ENCODE results near the gene CENPM. TPM values are rescaled to one million over a fixed set of nuclear protein-coding genes. Genes with fewer than 3 reads are reported as not detected.

The CENPM gene
- total and polyA plus RNA-seq, 2 donors, result 13.1 to 31.4 TPM

DNA sequence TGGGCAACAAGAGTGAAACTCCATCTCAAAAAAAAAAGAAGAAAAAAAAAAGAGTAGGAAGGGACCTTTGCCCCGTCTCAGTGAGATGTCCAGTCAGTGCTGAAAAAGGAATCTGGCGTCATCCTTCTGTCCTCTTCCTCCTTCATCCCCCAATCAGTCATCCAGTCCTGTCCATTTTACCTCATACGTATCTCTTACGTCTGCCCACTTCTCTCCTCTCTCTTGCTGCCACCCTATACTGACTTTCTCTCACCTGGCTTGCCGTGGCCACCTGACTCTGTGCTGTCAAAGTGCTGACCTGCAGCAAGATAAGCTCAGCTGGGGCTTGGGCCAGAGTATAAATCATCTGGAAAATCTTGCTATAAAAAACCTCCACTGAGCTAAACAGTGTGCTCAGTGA, 35.9 kb upstream of the CENPM start:
- Histone ChIP-seq H3K9me3 (ENCODE audit: control insufficient read depth in 2 of 2, insufficient read depth in 1 of 2, low read length in 1 of 2) (no peaks in the 10 kb centered on the region), H3K4me1 (ENCODE audit: control insufficient read depth in 2 of 2, insufficient read depth in 2 of 2, low read length in 2 of 2) (no peaks in the 10 kb centered on the region), H3K4me3 (ENCODE audit: low read length in 2 of 2) (no peak overlapping the region), H3K27ac (ENCODE audit: low read depth in 1 of 2, low read length in 1 of 2) (no peak overlapping the region), H3K27me3 (ENCODE audit: control insufficient read depth in 2 of 2, insufficient read depth in 1 of 2, low read length in 1 of 2) (peaks cover 4 to 26% of the 10 kb centered on the region in 2 donors), H3K36me3 (ENCODE audit: control insufficient read depth in 2 of 2, insufficient read depth in 2 of 2, low read length in 1 of 2) (no peaks in the 10 kb centered on the region)
- no peak for DNase-seq (ENCODE audit: low read depth in 6 of 9, low spot score in 9 of 9)
- WGBS, result 91% methylated on average over 5 of the region's 5 CpGs

DNA sequence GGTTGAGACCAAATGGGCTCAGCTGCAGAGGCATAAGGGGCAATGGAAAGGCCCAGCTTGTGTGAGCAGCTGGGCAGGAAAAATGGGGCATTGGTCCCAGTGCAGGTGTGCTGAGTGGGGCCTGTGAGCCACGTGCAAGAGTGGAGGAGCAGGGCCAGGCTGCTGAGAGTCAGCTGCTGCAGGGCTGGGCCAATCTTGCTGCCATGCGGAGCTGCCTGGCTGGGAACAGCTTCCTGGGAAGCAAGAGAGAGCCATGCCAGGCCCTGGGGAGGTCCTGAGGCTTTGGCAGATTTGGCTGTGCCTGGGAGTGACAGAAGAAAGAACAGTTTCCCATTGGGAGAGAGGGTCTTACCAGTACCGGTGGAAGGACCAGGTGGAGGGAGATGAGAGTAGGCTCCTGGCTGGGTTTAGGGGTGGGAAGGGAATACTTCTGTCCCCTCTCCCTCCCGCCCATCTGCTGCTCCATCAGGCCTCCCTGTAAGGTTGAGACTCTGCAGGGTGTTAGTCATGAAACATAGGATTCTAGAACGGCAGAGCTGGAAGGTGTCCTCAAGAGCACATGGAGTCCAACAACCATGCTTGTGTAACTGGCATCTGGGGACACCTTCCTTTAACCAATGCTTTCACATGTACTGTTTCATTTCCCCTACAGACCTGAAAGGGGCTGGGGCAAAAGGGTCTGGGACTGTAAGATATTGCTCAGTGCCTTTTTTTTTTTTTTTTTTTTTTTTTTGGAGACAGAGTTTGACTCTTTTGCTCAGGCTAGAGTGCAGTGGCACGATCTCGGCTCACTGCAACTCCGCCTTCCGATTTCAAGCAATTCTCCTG, 32.7 kb upstream of the CENPM start:
- H3K36me3 ChIP-seq (ENCODE audit: control insufficient read depth in 2 of 2, insufficient read depth in 2 of 2, low read length in 1 of 2), result no peaks in the 10 kb centered on the region
- peaks cover 5% of the 10 kb centered on the region in 2 donors for H3K4me1 ChIP-seq (ENCODE audit: control insufficient read depth in 2 of 2, insufficient read depth in 2 of 2, low read length in 2 of 2)
- 89% methylated on average over 9 of the region's 9 CpGs for WGBS
- H3K27ac ChIP-seq (ENCODE audit: low read depth in 1 of 2, low read length in 1 of 2), result no peak overlapping the region
- peaks cover 2 to 6% of the 10 kb centered on the region in 2 donors for H3K9me3 ChIP-seq (ENCODE audit: control insufficient read depth in 2 of 2, insufficient read depth in 1 of 2, low read length in 1 of 2)
- H3K4me3 ChIP-seq (ENCODE audit: low read length in 2 of 2), result no peak overlapping the region
- H3K27me3 ChIP-seq (ENCODE audit: control insufficient read depth in 2 of 2, insufficient read depth in 1 of 2, low read length in 1 of 2), result peaks cover 36 to 56% of the 10 kb centered on the region in 2 donors
- DNase-seq (ENCODE audit: low read depth in 6 of 9, low spot score in 9 of 9), result no peak

DNA sequence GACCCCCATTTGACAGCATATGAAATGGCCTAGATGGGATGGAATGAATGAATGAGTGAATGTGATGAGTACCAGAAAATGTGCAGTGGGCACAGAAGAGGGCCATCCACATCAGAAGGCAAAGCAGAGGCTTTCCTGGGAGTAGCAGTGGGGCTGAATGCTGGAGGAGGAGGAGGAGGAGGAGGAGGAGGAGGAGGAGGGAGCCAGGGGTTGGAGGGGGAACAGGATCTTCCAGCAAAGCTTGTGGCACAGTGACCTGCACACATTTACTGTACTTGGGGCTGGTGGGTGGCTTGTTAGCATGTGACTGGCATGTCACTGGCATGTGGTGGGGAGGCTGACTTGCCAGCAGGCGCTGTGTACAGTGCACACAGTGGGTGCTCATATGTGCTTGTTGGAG, 31.8 kb upstream of the CENPM start:
- 100% methylated on average over 1 of the region's 1 CpG for WGBS
- no peak for DNase-seq (ENCODE audit: low read depth in 6 of 9, low spot score in 9 of 9)
- Histone ChIP-seq H3K4me1 (ENCODE audit: control insufficient read depth in 2 of 2, insufficient read depth in 2 of 2, low read length in 2 of 2) (peaks cover 5% of the 10 kb centered on the region in 2 donors), H3K27ac (ENCODE audit: low read depth in 1 of 2, low read length in 1 of 2) (no peak overlapping the region), H3K27me3 (ENCODE audit: control insufficient read depth in 2 of 2, insufficient read depth in 1 of 2, low read length in 1 of 2) (peaks cover 36 to 62% of the 10 kb centered on the region in 2 donors), H3K4me3 (ENCODE audit: low read length in 2 of 2) (no peak overlapping the region), H3K9me3 (ENCODE audit: control insufficient read depth in 2 of 2, insufficient read depth in 1 of 2, low read length in 1 of 2) (peaks cover 2 to 6% of the 10 kb centered on the region in 2 donors), H3K36me3 (ENCODE audit: control insufficient read depth in 2 of 2, insufficient read depth in 2 of 2, low read length in 1 of 2) (no peaks in the 10 kb centered on the region)

DNA sequence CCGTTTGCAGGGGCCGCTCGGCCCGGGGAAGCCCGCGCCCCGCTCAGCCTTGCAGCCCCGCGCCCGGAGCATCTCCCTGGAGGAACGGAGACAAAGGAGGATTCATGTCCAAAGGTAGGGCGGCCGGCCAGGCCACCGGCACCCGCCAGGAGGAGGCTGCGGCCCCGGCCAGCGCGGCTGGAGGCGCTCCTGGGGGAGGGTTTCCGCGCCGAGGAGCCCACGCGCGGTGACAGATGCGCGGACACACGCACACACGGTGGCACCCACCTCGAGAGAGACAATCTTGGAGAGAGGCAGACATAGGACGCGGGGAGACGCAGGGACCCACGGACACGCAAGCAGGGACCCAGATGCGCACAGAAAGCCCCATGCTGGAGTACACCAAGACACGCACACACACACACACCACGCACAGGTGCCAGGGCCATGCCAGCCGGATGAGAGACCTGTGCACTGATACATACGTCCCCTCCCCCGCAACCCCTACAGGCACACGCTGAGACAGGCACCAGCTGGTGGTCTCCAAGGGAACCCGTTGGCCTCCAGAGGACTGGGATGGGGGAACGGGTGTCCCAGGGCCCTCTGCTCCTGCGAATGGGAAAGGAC, 30.1 kb upstream of the CENPM start:
- Histone ChIP-seq H3K4me1 (ENCODE audit: control insufficient read depth in 2 of 2, insufficient read depth in 2 of 2, low read length in 2 of 2) (peaks cover 5% of the 10 kb centered on the region in 2 donors), H3K9me3 (ENCODE audit: control insufficient read depth in 2 of 2, insufficient read depth in 1 of 2, low read length in 1 of 2) (peaks cover 2 to 6% of the 10 kb centered on the region in 2 donors), H3K36me3 (ENCODE audit: control insufficient read depth in 2 of 2, insufficient read depth in 2 of 2, low read length in 1 of 2) (no peaks in the 10 kb centered on the region), H3K27me3 (ENCODE audit: control insufficient read depth in 2 of 2, insufficient read depth in 1 of 2, low read length in 1 of 2) (peaks cover 36 to 69% of the 10 kb centered on the region in 2 donors), H3K4me3 (ENCODE audit: low read length in 2 of 2) (peak overlapping the region in 1 of 2 donors; percentile 54), H3K27ac (ENCODE audit: low read depth in 1 of 2, low read length in 1 of 2) (no peak overlapping the region)
- WGBS, result 6% methylated on average over 46 of the region's 46 CpGs
- DNase-seq (ENCODE audit: low read depth in 6 of 9, low spot score in 9 of 9), result peak in 2 of 9 donors; percentile 24 to 42

DNA sequence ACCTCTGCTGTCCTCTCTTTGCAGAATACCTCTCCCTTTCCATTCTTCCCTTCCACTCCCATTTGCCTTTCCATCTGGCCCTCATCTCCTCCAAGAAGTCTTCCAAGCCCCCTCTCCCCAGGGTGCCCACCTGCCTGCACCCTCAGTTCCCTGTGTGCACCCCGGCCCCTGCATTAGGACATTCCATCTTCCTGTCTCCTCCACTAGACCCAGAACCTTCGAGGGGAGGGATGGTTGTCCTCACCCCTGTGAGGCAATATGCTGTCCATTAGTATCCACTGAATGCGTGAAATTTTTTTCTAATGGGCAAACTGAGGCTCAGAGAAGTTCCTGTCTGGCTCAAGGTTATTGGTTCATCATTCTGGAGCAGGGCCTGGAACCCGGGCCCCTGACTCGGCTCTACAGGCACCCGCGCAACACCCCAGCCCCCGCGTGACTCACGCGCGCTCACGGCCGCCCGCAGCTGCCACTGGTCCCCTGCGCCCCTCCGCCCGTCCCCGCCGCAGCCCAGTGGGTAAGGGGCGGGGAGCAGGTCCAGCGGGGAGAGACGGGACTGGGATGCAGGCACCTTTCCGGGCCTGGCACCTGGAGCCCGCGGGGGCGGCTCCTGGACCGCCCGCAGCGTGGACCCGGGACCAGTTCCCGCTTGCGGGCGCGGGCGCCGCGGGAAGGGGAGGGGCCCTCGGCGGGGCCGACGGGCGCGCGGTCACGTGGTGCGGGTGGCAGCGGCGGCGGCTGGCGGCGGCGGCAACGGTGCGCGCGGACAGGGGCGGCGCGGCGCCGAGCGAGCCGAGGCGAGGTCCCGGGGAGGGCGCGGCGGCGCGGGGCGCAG, 29.3 kb upstream of the CENPM start:
- H3K27ac ChIP-seq (ENCODE audit: low read depth in 1 of 2, low read length in 1 of 2), result no peak overlapping the region
- H3K36me3 ChIP-seq (ENCODE audit: control insufficient read depth in 2 of 2, insufficient read depth in 2 of 2, low read length in 1 of 2), result no peaks in the 10 kb centered on the region
- WGBS, result 2% methylated on average over 72 of the region's 72 CpGs
- DNase-seq (ENCODE audit: low read depth in 6 of 9, low spot score in 9 of 9), result peak in 2 of 9 donors; percentile 14 to 29
- H3K4me1 ChIP-seq (ENCODE audit: control insufficient read depth in 2 of 2, insufficient read depth in 2 of 2, low read length in 2 of 2), result peaks cover 5% of the 10 kb centered on the region in 2 donors
- H3K4me3 ChIP-seq (ENCODE audit: low read length in 2 of 2), result peak overlapping the region in 1 of 2 donors; percentile 54
- H3K9me3 ChIP-seq (ENCODE audit: control insufficient read depth in 2 of 2, insufficient read depth in 1 of 2, low read length in 1 of 2), result peaks cover 2 to 6% of the 10 kb centered on the region in 2 donors
- H3K27me3 ChIP-seq (ENCODE audit: control insufficient read depth in 2 of 2, insufficient read depth in 1 of 2, low read length in 1 of 2), result peaks cover 36 to 72% of the 10 kb centered on the region in 2 donors

DNA sequence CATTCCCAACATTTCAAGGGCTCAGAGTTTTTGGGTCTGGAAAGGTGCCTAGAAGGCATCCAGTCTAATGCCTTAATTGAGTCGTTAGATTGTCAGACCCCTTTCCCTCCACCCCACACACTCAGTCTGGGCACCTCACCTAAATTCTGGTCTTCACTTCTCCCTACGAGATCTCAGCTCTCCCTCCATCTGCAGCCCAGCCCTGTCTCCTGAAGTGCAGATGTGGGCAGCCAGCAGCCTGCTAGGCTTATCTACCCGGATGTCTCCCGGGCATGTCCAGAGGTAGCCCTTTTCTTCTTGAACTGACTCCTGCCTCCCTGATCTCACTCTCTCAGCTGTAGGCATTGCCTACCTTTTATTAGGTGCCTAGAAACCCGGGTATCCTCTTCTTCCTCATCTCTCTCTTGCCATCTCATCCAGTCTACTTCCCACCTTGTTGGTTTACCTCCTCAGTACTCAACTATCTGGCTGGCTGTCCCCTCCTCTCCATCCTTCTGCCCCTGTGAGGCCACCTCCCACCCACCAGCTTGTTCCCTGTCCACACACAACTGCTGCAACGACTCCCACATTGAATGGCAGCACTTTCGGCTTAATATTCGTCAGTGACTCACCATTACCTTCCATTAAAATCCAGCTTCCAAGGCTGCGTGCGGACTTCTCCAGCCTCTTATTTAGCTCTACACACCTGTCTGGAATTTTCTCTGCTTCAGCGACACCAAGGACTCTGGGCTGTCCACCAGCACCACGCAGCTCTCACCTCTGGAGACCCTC, 28.5 kb upstream of the CENPM start:
- H3K27me3 ChIP-seq (ENCODE audit: control insufficient read depth in 2 of 2, insufficient read depth in 1 of 2, low read length in 1 of 2), result peaks cover 36 to 79% of the 10 kb centered on the region in 2 donors
- H3K36me3 ChIP-seq (ENCODE audit: control insufficient read depth in 2 of 2, insufficient read depth in 2 of 2, low read length in 1 of 2), result no peaks in the 10 kb centered on the region
- H3K4me3 ChIP-seq (ENCODE audit: low read length in 2 of 2), result no peak overlapping the region
- DNase-seq (ENCODE audit: low read depth in 6 of 9, low spot score in 9 of 9), result no peak
- H3K9me3 ChIP-seq (ENCODE audit: control insufficient read depth in 2 of 2, insufficient read depth in 1 of 2, low read length in 1 of 2), result peaks cover 2 to 6% of the 10 kb centered on the region in 2 donors
- H3K4me1 ChIP-seq (ENCODE audit: control insufficient read depth in 2 of 2, insufficient read depth in 2 of 2, low read length in 2 of 2), result peaks cover 5% of the 10 kb centered on the region in 2 donors
- H3K27ac ChIP-seq (ENCODE audit: low read depth in 1 of 2, low read length in 1 of 2), result no peak overlapping the region
- WGBS, result 81% methylated on average over 12 of the region's 12 CpGs

DNA sequence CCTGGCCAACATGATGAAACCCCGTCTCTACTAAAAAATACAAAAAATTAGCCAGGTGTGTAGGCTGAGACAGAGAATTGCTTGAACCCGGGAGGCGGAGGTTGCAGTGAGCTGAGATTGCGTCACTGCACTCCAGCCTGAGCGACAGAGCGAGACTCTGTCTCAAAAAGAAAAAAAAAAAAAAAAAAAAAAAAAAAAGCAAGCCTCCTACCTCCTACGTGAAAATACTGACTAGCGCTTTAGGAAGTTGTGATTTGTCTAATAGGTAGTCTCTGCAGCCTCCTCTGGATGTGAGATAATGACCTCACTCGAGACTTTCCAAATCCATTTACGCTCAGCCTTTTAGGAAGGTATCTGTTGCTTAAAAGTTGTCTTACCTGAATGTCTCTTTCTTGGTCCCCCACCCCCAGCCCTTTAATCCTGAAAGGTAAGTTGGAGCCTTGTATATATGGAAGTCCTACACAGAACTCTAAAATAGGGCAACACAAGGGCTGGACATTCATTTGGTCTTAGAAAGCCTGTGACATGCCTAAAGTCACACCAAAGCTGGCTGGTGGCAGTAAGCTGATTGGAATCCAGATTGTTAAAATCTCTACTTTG, 27.8 kb upstream of the CENPM start:
- H3K27me3 ChIP-seq (ENCODE audit: control insufficient read depth in 2 of 2, insufficient read depth in 1 of 2, low read length in 1 of 2), result peaks cover 36 to 81% of the 10 kb centered on the region in 2 donors

DNA sequence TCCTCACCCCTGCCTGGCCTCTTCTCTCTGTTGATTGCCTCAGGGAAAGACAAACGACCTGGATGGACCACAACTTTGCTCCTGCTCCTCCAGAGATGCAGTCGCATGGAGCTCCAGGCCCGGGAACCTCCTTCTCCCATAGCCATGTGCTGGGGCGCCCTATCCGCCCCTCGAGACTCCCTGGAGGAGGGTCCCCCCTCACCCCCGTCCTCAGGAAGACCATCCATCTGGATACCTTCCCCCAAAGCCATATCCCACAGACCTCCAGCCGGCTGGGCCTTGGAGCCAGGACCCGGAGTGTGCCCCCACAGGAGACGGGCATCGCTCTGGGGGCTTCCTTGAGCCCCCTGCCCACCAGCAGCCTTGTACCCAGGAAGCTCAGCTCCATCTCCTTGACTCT, 24.5 kb upstream of the CENPM start:
- 93% methylated on average over 11 of the region's 11 CpGs for WGBS
- Histone ChIP-seq H3K27me3 (ENCODE audit: control insufficient read depth in 2 of 2, insufficient read depth in 1 of 2, low read length in 1 of 2) (peaks cover 18 to 50% of the 10 kb centered on the region in 2 donors), H3K9me3 (ENCODE audit: control insufficient read depth in 2 of 2, insufficient read depth in 1 of 2, low read length in 1 of 2) (no peaks in the 10 kb centered on the region), H3K4me1 (ENCODE audit: control insufficient read depth in 2 of 2, insufficient read depth in 2 of 2, low read length in 2 of 2) (no peaks in the 10 kb centered on the region), H3K36me3 (ENCODE audit: control insufficient read depth in 2 of 2, insufficient read depth in 2 of 2, low read length in 1 of 2) (no peaks in the 10 kb centered on the region), H3K27ac (ENCODE audit: low read depth in 1 of 2, low read length in 1 of 2) (no peak overlapping the region), H3K4me3 (ENCODE audit: low read length in 2 of 2) (no peak overlapping the region)
- DNase-seq (ENCODE audit: low read depth in 6 of 9, low spot score in 9 of 9), result no peak

More for the DNA sequence above, 27.8 kb upstream of the CENPM start:
- Histone ChIP-seq H3K4me3 (ENCODE audit: low read length in 2 of 2) (no peak overlapping the region), H3K9me3 (ENCODE audit: control insufficient read depth in 2 of 2, insufficient read depth in 1 of 2, low read length in 1 of 2) (peaks cover 2 to 6% of the 10 kb centered on the region in 2 donors), H3K27ac (ENCODE audit: low read depth in 1 of 2, low read length in 1 of 2) (no peak overlapping the region), H3K36me3 (ENCODE audit: control insufficient read depth in 2 of 2, insufficient read depth in 2 of 2, low read length in 1 of 2) (no peaks in the 10 kb centered on the region), H3K4me1 (ENCODE audit: control insufficient read depth in 2 of 2, insufficient read depth in 2 of 2, low read length in 2 of 2) (peaks cover 5% of the 10 kb centered on the region in 2 donors)
- DNase-seq (ENCODE audit: low read depth in 6 of 9, low spot score in 9 of 9), result no peak
- 80% methylated on average over 10 of the region's 10 CpGs for WGBS
